ENCODE data around the gene PLCL1. TPM values are rescaled to one million over a fixed set of nuclear protein-coding genes. Genes with fewer than 3 reads are reported as not detected.

Gene PLCL1
- total RNA-seq, 1 experiment from 2014 or later, result 1.6 TPM

GRCh38 chr2:197931661-197932312, 127.4 kb downstream of the PLCL1 start:
- H3K4me3 Mint-ChIP-seq (ENCODE audit: unreplicated experiment), result no peak overlapping the region
- H3K27me3 Mint-ChIP-seq (ENCODE audit: insufficient read depth, unreplicated experiment), result no peaks in the 10 kb centered on the region
- H3K36me3 Mint-ChIP-seq (ENCODE audit: insufficient read depth, unreplicated experiment), result no peaks in the 10 kb centered on the region
- H3K27me3 ChIP-seq (replicated peaks; ENCODE audit: control insufficient read depth, insufficient read depth, low read length), result no peaks in the 10 kb centered on the region
- DNase-seq, result no peak
- no peaks in the 10 kb centered on the region for H3K9me3 ChIP-seq
- H3K4me1 ChIP-seq, result no peaks in the 10 kb centered on the region
- no peaks in the 10 kb centered on the region for H3K9me3 Mint-ChIP-seq (ENCODE audit: unreplicated experiment)
- no peak for TF ChIP-seq CTCF (IDR thresholded peaks at IDR 0.05; ENCODE audit: insufficient read depth in 1 of 2, low read depth in 1 of 2, low read length in 1 of 2, severe bottlenecking in 1 of 2, unreplicated experiment in 1 of 2)
- H3K27ac Mint-ChIP-seq (ENCODE audit: unreplicated experiment), result no peak overlapping the region
- CTCF ChIA-PET, result no interaction called here
- no TSS peak for BruUV-seq (replicated peaks)
- intact Hi-C loops (cut with micrococcal nuclease; ENCODE audit: unreplicated experiment), result no loop called here
- H3K36me3 ChIP-seq (ENCODE audit: control insufficient read depth, insufficient read depth, low read length), result no peaks in the 10 kb centered on the region
- no peaks in the 10 kb centered on the region for H3K4me1 Mint-ChIP-seq (ENCODE audit: low read depth, unreplicated experiment)
- POLR2A ChIA-PET, result no interaction called here
- no peak overlapping the region for H3K4me3 ChIP-seq (ENCODE audit: low read depth, low read length)

- no peaks in the 10 kb centered on the region for H3K9me3 ChIP-seq
- H3K36me3 ChIP-seq (ENCODE audit: control insufficient read depth, insufficient read depth, low read length), result no peaks in the 10 kb centered on the region
- intact Hi-C loops (cut with micrococcal nuclease; ENCODE audit: unreplicated experiment), result no loop called here
- no peaks in the 10 kb centered on the region for H3K27me3 ChIP-seq (replicated peaks; ENCODE audit: control insufficient read depth, insufficient read depth, low read length)
- no peak overlapping the region for H3K4me3 ChIP-seq (ENCODE audit: low read depth, low read length)
- DNase-seq, result no peak
- Mint-ChIP-seq H3K36me3 (ENCODE audit: insufficient read depth, unreplicated experiment) (no peaks in the 10 kb centered on the region), H3K4me3 (ENCODE audit: unreplicated experiment) (no peak overlapping the region), H3K27ac (ENCODE audit: unreplicated experiment) (no peak overlapping the region), H3K27me3 (ENCODE audit: insufficient read depth, unreplicated experiment) (no peaks in the 10 kb centered on the region), H3K9me3 (ENCODE audit: unreplicated experiment) (no peaks in the 10 kb centered on the region), H3K4me1 (ENCODE audit: low read depth, unreplicated experiment) (no peaks in the 10 kb centered on the region)
- CTCF ChIA-PET, result no interaction called here
- H3K4me1 ChIP-seq, result no peaks in the 10 kb centered on the region
- POLR2A ChIA-PET, result no interaction called here
- BruUV-seq (replicated peaks), result no TSS peak
- TF ChIP-seq CTCF (IDR thresholded peaks at IDR 0.05; ENCODE audit: insufficient read depth in 1 of 2, low read depth in 1 of 2, low read length in 1 of 2, severe bottlenecking in 1 of 2, unreplicated experiment in 1 of 2), result no peak
Observed at GRCh38 chr2:197932374-197932773, 128.0 kb downstream of the PLCL1 start.

GRCh38 chr2:197934261-197934933, 130.0 kb downstream of the PLCL1 start:
- no peak for DNase-seq
- H3K4me3 ChIP-seq (ENCODE audit: low read depth, low read length), result no peak overlapping the region
- Mint-ChIP-seq H3K4me1 (ENCODE audit: low read depth, unreplicated experiment) (no peaks in the 10 kb centered on the region), H3K27ac (ENCODE audit: unreplicated experiment) (no peak overlapping the region), H3K27me3 (ENCODE audit: insufficient read depth, unreplicated experiment) (no peaks in the 10 kb centered on the region), H3K9me3 (ENCODE audit: unreplicated experiment) (no peaks in the 10 kb centered on the region), H3K4me3 (ENCODE audit: unreplicated experiment) (no peak overlapping the region), H3K36me3 (ENCODE audit: insufficient read depth, unreplicated experiment) (no peaks in the 10 kb centered on the region)
- H3K27me3 ChIP-seq (replicated peaks; ENCODE audit: control insufficient read depth, insufficient read depth, low read length), result no peaks in the 10 kb centered on the region
- ChIA-PET CTCF (no interaction called here), POLR2A (no interaction called here)
- no peaks in the 10 kb centered on the region for H3K9me3 ChIP-seq
- H3K4me1 ChIP-seq, result no peaks in the 10 kb centered on the region
- BruUV-seq (replicated peaks), result no TSS peak
- no peaks in the 10 kb centered on the region for H3K36me3 ChIP-seq (ENCODE audit: control insufficient read depth, insufficient read depth, low read length)
- intact Hi-C loops (cut with micrococcal nuclease; ENCODE audit: unreplicated experiment), result no loop called here
- TF ChIP-seq CTCF (IDR thresholded peaks at IDR 0.05; ENCODE audit: insufficient read depth in 1 of 2, low read depth in 1 of 2, low read length in 1 of 2, severe bottlenecking in 1 of 2, unreplicated experiment in 1 of 2), result no peak
